HUES64 (cell line): ENCODE results near the gene SDCBP2.

Experiments used
- H3K27ac ChIP-seq: 2 replicates; pipeline ENCODE4 v1.7.0; 2013; ENCODE audit warnings: low read depth, low read length, inconsistent platforms
- H3K27me3 ChIP-seq: 2 replicates; pipeline ENCODE4 v1.6.1; 2013; ENCODE audit warnings: mild to moderate bottlenecking, low read length; ENCODE audit not compliant: insufficient read depth
- H3K36me3 ChIP-seq: 2 replicates; pipeline ENCODE4 v1.6.1; 2013; ENCODE audit warnings: mild to moderate bottlenecking, low read length; ENCODE audit not compliant: insufficient read depth
- H3K4me1 ChIP-seq: 2 replicates; pipeline ENCODE4 v1.6.1; 2013; ENCODE audit warnings: mild to moderate bottlenecking, low read length, moderate library complexity; ENCODE audit not compliant: insufficient read depth
- H3K4me3 ChIP-seq: 2 replicates; pipeline ENCODE4 v1.5.1; 2013; ENCODE audit warnings: mild to moderate bottlenecking, low read length, moderate library complexity
- H3K9ac ChIP-seq: 2 replicates; pipeline ENCODE4 v1.6.1; 2013; ENCODE audit warnings: mild to moderate bottlenecking, low read depth, low read length
- H3K9me3 ChIP-seq: 2 replicates; pipeline ENCODE4 v1.6.1; 2013; ENCODE audit warnings: low read depth, low read length; ENCODE audit not compliant: insufficient read depth
- WGBS: fragments of 150-250, 120-280 bp; methylation state at CpG from one replicate; pipeline ENCODE4 v1.1.7; 2013; ENCODE audit warnings: missing lambda C conversion rate; 5-methylcytosine and 5-hydroxymethylcytosine counted together

The SDCBP2 gene

DNA sequence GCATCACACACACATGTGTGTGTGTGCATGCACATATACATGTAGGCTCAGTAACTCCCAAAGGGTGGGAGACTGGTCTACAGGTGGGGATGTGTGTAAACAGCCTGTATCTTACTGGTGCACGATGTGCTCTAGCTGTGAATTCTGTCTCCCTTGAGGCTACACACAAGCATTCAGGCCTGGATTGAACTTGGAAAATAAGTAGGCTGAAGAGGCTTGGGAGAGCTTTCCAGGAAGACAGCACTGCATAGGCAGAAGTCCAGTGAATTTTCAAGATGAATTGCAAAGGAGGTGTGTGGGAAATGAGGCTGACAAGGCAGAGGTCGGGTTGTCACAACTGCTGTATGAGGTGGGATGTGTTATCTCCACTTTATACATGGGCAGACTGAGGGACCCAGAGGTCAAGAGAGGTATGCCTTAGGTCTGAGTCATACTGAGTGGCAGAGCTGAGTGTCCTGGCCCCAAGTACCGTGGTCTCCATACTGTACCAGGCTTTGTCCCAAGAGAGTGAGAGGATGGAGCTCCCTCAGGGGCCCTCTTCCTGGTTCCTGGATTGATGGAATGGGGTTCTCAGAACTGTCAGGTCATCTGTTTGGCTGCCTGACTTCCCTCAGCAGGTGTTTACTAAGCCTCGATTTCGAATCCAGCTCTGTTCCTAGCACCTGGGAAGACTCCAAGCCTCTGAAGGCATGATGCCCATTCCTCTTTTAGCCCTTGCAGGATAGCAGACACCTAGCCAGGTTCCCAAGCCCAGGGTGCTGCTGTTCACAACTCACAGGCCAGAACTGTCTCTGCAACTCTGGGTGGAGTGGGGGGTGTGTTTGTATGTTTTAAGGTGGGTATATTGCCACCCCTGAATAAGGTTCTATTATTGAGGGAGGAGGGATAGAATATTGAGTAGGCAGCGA is 48.5 kb downstream of the SDCBP2 start:
- 91% methylated on average over 6 of the region's 6 CpGs for WGBS

DNA sequence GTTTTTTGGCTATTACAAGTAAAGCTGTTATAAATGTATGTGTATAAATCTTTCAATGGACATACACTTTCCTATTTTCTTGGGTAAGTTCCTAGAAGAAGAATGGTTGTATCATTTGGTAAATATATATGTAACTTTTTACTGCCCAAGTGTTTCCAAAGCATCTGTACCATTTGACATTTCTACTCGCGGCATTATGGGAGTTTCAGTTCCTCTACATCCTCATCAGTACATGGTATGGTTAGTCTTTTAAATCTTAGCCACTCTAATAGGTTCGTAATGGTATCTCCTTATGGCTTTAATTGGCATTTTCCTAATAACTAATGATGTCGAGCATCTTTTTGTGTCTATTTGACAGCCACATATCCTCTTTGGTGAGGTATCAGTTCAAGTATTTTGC is 49.9 kb downstream of the SDCBP2 start:
- Histone ChIP-seq H3K36me3 (no peaks in the 10 kb centered on the region), H3K4me3 (no peak overlapping the region), H3K9ac (no peak overlapping the region), H3K27ac (no peak overlapping the region), H3K4me1 (no peaks in the 10 kb centered on the region), H3K9me3 (no peaks in the 10 kb centered on the region), H3K27me3 (no peaks in the 10 kb centered on the region)
- WGBS, result 94% methylated on average over 4 of the region's 4 CpGs

More for the DNA sequence above, 48.5 kb downstream of the SDCBP2 start:
- Histone ChIP-seq H3K9ac (no peak overlapping the region; the same call in 1 of the 2 replicates), H3K27me3 (no peaks in the 10 kb centered on the region), H3K9me3 (no peaks in the 10 kb centered on the region), H3K4me3 (no peak overlapping the region), H3K27ac (no peak overlapping the region), H3K4me1 (no peaks in the 10 kb centered on the region), H3K36me3 (no peaks in the 10 kb centered on the region)

DNA sequence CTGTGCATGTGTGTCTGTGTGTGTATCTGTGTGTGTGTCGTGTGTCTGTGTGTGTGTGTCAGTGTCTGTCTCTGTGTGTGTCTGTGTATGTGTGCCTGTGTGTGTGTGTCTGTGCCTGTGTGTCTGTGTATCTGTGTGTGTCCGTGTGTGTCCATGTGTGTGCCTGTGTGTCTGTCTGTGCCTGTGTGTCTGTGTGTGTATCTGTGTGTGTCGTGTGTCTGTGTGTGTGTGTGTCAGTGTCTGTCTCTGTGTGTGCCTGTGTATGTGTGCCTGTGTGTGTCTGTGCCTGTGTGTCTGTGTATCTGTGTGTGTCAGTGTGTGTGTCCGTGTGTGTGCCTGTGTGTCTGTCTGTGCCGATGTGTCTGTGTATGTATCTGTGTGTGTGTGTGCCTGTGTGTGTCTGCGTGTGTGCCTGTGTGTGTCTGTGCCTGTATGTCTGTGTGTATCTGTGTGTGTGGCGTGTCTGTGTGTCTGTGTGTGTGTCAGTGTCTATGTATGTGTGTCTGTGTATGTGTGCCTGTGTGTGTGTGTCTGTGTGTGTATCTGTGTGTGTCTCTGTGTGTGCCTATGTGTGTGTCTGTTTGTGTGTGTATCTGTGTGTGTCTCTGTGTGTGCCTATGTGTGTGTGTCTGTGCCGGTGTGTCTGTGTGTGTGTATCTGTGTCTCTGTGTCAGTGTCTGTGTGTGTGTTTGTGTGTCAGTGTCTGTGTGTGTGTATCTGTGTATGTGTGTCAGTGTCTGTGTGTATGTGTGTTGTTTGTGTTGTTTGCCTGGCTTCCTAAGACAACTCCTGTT is 51.2 kb downstream of the SDCBP2 start:
- WGBS, result 90% methylated on average over 8 of the region's 8 CpGs
- H3K4me1 ChIP-seq, result no peaks in the 10 kb centered on the region

DNA sequence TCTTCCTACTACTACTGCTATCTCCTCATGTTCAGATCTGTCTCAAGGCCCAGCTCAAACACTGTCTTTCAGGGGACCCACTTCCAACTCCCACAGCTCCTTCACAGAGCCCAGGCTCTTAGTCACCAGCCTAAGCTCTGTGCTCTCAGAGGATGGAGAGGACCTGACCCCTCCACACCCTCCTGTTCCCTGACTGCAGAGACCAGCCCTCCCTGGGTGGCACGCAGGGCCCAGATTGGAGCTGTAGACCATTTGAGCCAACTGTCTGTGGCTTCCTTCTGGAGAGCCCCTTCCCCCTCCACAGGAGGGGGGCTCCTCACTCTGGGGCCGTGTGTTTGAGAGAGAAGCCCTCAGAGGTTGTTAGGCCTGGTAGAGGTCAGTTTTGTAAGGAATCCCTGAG is 53.0 kb downstream of the SDCBP2 start:
- Histone ChIP-seq H3K9me3 (no peaks in the 10 kb centered on the region), H3K4me1 (no peaks in the 10 kb centered on the region), H3K9ac (no peak overlapping the region), H3K27me3 (no peaks in the 10 kb centered on the region), H3K36me3 (no peaks in the 10 kb centered on the region), H3K27ac (no peak overlapping the region), H3K4me3 (no peak overlapping the region)
- WGBS, result 78% methylated on average over 2 of the region's 2 CpGs

More for the DNA sequence above, 51.2 kb downstream of the SDCBP2 start:
- Histone ChIP-seq H3K9me3 (no peaks in the 10 kb centered on the region), H3K36me3 (no peaks in the 10 kb centered on the region), H3K9ac (no peak overlapping the region), H3K27ac (no peak overlapping the region), H3K27me3 (no peaks in the 10 kb centered on the region), H3K4me3 (no peak overlapping the region)

DNA sequence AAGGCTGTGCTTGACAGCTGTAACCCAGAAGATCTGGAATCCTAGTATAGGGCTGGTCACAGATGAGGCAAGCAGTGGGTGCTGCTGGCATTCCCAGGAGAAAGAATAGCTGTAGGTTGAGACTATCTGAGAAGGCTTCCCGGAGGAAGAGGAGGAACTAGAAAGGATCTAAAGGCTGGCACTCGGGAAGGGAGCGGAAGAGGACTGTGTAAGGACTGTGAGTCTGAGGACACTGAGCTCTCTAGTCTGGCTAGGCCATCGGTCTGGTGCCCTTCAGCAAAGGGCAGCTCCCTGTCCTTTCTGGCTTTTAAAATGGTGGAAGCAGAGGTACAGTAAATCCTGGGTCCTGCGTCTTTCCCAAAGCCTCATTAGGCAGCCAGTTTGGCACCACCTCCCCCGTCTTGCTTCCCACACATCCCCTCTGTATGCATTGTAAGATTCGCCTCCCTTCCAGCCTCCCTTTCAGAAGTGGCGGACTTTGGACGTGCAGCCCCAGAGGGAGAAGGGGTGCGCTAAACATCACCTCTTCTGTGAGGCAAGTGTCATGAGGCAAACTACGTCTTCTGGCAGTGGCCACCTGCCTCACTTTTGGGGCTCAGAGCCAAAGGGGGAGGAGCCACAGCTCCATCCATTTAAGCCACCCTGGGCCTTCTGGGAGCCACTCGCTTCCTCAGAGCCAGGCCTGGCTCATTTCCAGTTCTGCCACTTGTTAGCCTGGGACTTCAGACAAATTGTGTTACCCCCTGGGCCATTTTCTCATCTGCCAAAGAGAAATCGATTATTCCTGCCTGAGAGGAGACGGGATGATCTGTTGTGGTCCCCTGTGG is 54.2 kb downstream of the SDCBP2 start:
- Histone ChIP-seq H3K9ac (no peak overlapping the region), H3K9me3 (no peaks in the 10 kb centered on the region), H3K4me3 (no peak overlapping the region), H3K27ac (no peak overlapping the region), H3K27me3 (no peaks in the 10 kb centered on the region), H3K4me1 (no peaks in the 10 kb centered on the region), H3K36me3 (no peaks in the 10 kb centered on the region)
- WGBS, result 91% methylated on average over 14 of the region's 14 CpGs

DNA sequence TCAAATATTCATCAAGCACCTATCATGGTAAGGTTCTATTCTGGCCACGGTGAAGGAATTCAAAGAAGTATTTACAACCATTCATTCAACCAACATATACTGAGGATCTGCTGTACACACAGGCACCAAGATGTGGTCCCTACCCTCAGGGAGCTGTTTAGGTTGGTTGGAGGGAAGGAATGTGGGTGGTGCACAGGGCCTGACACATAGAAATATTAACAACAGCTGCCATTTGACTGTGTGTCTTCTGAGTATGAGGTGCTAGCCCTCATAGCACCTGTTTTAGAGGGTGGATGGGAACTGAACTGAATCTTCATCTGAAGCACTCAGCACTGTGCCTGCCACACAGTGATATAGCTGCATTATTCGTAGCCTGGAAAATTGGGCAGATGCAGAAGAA is 55.6 kb downstream of the SDCBP2 start:
- H3K27ac ChIP-seq, result no peak overlapping the region
- no peaks in the 10 kb centered on the region for H3K4me1 ChIP-seq
- 90% methylated on average over 2 of the region's 2 CpGs for WGBS
- H3K9ac ChIP-seq, result no peak overlapping the region
- H3K9me3 ChIP-seq, result no peaks in the 10 kb centered on the region
- no peak overlapping the region for H3K4me3 ChIP-seq
- no peaks in the 10 kb centered on the region for H3K27me3 ChIP-seq
- H3K36me3 ChIP-seq, result no peaks in the 10 kb centered on the region

DNA sequence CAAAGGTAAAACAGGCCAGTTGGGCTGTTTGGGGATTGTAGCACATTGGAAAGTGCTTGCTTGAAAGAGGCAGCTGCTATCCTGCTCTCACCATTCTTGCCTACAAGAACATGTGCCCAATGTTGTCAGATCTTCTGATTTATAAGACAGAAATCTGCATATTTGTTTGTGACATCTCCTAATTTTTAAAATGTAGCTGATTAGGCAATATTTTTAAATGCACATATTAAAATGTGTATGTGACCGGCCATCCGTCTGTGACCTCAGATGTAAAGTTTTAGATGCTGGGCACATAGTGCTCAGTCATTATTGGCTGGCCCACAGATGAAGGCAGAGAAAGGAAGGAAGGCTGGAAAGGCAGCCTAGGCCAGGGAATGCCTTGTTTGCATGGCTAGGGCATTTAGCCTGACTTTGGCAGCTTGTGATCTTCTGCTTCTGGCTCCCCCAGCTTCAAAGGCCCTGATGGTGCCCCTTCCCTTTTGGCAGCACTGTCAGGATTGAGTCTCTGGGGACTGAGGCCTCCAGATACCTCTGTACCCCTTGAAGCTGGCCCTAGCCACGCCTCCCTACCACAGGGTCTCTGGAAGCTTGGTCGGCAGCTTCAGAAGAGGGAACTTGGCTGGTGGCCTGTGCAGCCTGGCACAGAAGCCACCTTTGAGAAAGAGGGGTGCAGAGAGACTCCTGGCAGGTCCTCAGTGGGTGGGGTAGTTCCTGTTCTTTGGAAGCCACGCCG is 56.4 kb downstream of the SDCBP2 start:
- Histone ChIP-seq H3K4me1 (no peaks in the 10 kb centered on the region), H3K27ac (no peak overlapping the region), H3K9ac (no peak overlapping the region), H3K27me3 (peaks cover 2% of the 10 kb centered on the region; the same call in 1 of the 2 replicates), H3K36me3 (no peaks in the 10 kb centered on the region), H3K4me3 (no peak overlapping the region), H3K9me3 (no peaks in the 10 kb centered on the region)
- WGBS, result 88% methylated on average over 6 of the region's 6 CpGs

DNA sequence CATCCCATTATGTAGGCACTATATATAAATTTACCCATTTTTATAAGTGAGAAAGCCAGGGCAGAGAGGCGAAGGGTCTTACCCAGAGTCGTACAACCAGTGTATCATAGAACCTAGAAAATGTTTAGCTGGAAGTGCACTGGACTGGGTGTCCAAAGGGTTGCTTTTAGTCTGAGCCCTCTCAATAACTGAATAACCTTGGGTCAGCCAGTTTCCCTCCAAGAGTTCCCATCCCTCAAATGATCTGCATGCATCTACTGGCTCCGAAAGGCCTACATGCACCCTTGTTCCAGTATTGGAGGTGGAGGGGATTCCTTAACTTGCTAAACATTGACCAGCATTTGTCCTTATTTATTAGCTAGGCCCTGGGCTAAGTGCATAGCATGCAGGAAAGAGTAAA is 59.1 kb downstream of the SDCBP2 start:
- no peaks in the 10 kb centered on the region for H3K36me3 ChIP-seq
- WGBS, result 92% methylated on average over 3 of the region's 3 CpGs
- H3K4me3 ChIP-seq, result no peak overlapping the region
- H3K9ac ChIP-seq, result no peak overlapping the region
- H3K4me1 ChIP-seq, result 0 out of 2 replicates have a peak, but pooled peaks cover 7% of the 10 kb centered on the region
- no peak overlapping the region for H3K27ac ChIP-seq
- H3K9me3 ChIP-seq, result no peaks in the 10 kb centered on the region
- peaks cover 15% of the 10 kb centered on the region for H3K27me3 ChIP-seq

DNA sequence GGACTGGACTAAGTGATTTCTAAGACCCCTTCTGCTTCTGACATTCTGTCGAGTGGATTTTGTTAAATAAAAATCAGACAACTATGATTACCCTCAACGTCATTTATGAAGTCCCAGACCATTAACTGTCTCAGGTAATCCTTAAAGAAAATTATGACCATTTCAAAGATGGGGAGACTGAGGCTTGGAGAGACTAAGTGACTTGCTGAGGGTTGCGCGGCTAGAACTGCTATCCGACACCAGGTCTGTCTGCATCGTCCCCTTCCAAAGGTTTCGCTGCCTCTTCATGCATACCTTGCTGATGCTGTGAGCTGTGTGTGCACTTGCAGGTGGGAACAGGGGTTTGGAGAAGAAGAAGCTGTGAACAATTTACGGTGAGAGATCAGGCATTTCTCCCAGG is 59.7 kb downstream of the SDCBP2 start:
- H3K4me3 ChIP-seq, result no peak overlapping the region
- 96% methylated on average over 7 of the region's 8 CpGs for WGBS
- H3K4me1 ChIP-seq, result 0 out of 2 replicates have a peak, but pooled peaks cover 7% of the 10 kb centered on the region
- H3K9ac ChIP-seq, result no peak overlapping the region
- no peak overlapping the region for H3K27ac ChIP-seq
- no peaks in the 10 kb centered on the region for H3K36me3 ChIP-seq
- H3K9me3 ChIP-seq, result no peaks in the 10 kb centered on the region
- peaks cover 15% of the 10 kb centered on the region for H3K27me3 ChIP-seq

DNA sequence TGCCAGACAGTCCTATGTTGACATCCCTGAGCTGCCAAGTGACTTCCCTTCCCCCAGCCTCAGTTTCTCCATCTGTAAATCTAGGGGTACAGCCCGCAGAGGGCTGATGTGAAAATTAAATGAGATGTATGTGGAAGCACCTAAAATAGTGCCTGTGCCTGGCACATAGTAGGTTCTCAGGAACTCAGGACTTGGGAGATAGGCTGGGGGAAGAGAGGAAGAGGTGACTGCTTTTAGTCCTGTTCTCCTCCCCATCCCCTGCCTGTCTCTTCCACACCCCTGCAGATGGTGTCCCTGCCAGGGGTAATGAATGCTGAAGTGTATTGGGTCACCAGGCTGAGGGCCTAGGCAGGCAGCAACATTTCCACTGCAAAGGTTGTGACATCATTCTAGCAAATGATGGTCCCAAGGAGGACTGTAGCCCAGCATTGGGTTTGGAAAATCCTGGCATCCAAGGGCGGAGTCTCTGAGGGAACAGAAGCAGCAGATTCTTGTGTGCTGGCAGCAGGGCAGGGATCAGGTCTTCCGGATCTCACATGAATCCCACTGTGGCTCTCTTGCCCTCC is 61.0 kb downstream of the SDCBP2 start:
- Histone ChIP-seq H3K27ac (no peak overlapping the region), H3K4me3 (no peak overlapping the region), H3K9me3 (no peaks in the 10 kb centered on the region), H3K36me3 (no peaks in the 10 kb centered on the region), H3K4me1 (0 out of 2 replicates have a peak, but pooled peaks cover 7% of the 10 kb centered on the region), H3K27me3 (peaks cover 15% of the 10 kb centered on the region), H3K9ac (no peak overlapping the region)
- 89% methylated on average over 3 of the region's 3 CpGs for WGBS
